Measurements from ENCODE around the gene TBC1D1. TPM values are rescaled to one million over a fixed set of nuclear protein-coding genes. Genes with fewer than 3 reads are reported as not detected.

The TBC1D1 gene
- total and polyA plus RNA-seq, 2 of the 8 experiments (the other 6 are each of a cell fraction or from before 2014, with no cell fraction given): 96.9 to 162 TPM

DNA sequence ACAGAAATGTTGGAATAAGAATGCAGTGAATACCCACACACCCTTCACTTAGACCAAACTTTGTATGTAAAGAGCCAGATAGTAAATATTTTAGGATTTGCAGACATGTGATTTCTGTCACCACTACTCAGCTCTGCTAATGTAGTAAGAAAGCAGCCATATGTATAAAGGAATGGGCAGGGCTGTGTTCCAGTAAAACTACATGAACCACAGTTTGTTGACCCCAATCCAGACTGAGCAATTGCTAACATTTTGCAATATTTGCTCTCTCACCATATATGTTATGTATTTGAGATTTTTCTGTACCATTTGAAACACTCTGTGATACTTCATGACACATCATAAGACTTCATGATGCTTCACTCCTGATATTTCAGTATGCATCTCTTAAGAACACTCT is 32.0 kb upstream of the TBC1D1 start (continued):
- TF ChIP-seq, protein P1, sequence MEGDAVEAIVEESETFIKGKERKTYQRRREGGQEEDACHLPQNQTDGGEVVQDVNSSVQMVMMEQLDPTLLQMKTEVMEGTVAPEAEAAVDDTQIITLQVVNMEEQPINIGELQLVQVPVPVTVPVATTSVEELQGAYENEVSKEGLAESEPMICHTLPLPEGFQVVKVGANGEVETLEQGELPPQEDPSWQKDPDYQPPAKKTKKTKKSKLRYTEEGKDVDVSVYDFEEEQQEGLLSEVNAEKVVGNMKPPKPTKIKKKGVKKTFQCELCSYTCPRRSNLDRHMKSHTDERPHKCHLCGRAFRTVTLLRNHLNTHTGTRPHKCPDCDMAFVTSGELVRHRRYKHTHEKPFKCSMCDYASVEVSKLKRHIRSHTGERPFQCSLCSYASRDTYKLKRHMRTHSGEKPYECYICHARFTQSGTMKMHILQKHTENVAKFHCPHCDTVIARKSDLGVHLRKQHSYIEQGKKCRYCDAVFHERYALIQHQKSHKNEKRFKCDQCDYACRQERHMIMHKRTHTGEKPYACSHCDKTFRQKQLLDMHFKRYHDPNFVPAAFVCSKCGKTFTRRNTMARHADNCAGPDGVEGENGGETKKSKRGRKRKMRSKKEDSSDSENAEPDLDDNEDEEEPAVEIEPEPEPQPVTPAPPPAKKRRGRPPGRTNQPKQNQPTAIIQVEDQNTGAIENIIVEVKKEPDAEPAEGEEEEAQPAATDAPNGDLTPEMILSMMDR (IDR thresholded peaks at IDR 0.05; ENCODE audit: control extremely low read depth in 1 of 3, insufficient read depth in 1 of 3, low read depth in 1 of 3, low read length in 3 of 3): no peak
- TF ChIP-seq YY1 (IDR thresholded peaks at IDR 0.05; ENCODE audit: low read depth, low read length) (no peak), KDM1A (IDR thresholded peaks at IDR 0.05; ENCODE audit: borderline replicate concordance, low read length) (no peak), CREB1 (IDR thresholded peaks at IDR 0.05) (no peak), JUN (IDR thresholded peaks at IDR 0.05; ENCODE audit: low read depth, low read length) (no peak), TBP (IDR thresholded peaks at IDR 0.05; ENCODE audit: low read depth, low read length) (no peak), SP1 (IDR thresholded peaks at IDR 0.05; ENCODE audit: low read depth, low read length) (no peak), JUND (IDR thresholded peaks at IDR 0.05; ENCODE audit: low read length) (no peak)
